Suprapubic skin (tissue), 3 donors: ENCODE data around the gene TSPAN12.

Source experiments
- EP300 ChIP-seq: sonication (generic); formaldehyde crosslinking; IDR thresholded peaks from one replicate; pipeline ENCODE4 v1.6.1; 2017; ENCODE audit warnings: antibody characterized with exemption
- TF ChIP-seq, protein P1 (sequence below), 2 donors: fragments of 200-600 bp in 1 of 2; fragments of 450-650 bp in 1 of 2; sonication (generic) in 1 of 2; IDR thresholded peaks; one replicate each; pipeline ENCODE4 v1.5.1; 2016 to 2019; ENCODE audit warnings: antibody characterized with exemption in 2 of 2, mild to moderate bottlenecking in 1 of 2, moderate library complexity in 1 of 2

DNA sequence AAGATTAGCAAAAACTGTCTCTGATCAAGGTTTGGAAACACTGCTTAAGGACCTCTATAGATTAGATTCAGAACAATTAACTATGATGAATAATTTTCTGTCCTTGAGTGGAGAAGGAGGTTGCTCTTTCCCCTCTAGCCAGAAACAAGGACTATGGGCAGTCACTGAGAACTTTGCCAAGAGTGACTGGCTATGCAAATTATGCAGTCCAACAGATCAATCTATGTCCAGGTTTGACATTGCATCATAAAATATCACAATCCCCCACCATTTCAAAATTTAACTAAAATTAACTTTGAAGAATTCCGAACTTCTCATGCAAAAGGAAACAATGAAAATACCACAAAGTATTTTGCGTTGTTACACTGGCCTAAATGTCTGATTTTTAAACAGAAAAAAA lies 50.6 kb downstream of the TSPAN12 start:
- TF ChIP-seq, protein P1, sequence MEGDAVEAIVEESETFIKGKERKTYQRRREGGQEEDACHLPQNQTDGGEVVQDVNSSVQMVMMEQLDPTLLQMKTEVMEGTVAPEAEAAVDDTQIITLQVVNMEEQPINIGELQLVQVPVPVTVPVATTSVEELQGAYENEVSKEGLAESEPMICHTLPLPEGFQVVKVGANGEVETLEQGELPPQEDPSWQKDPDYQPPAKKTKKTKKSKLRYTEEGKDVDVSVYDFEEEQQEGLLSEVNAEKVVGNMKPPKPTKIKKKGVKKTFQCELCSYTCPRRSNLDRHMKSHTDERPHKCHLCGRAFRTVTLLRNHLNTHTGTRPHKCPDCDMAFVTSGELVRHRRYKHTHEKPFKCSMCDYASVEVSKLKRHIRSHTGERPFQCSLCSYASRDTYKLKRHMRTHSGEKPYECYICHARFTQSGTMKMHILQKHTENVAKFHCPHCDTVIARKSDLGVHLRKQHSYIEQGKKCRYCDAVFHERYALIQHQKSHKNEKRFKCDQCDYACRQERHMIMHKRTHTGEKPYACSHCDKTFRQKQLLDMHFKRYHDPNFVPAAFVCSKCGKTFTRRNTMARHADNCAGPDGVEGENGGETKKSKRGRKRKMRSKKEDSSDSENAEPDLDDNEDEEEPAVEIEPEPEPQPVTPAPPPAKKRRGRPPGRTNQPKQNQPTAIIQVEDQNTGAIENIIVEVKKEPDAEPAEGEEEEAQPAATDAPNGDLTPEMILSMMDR (IDR thresholded peaks at IDR 0.05): no peak
- no peak for TF ChIP-seq EP300
